GM19351 (cell line): ENCODE measurements around the gene TSPAN3.

Experiments used
- ATAC-seq: cut with Tn5 transposase; IDR thresholded peaks from one replicate; pipeline ENCODE4 v1.9.1; 2021; ENCODE audit warnings: mild to moderate bottlenecking, moderate library complexity; ENCODE audit not compliant: unreplicated experiment

The TSPAN3 gene

DNA sequence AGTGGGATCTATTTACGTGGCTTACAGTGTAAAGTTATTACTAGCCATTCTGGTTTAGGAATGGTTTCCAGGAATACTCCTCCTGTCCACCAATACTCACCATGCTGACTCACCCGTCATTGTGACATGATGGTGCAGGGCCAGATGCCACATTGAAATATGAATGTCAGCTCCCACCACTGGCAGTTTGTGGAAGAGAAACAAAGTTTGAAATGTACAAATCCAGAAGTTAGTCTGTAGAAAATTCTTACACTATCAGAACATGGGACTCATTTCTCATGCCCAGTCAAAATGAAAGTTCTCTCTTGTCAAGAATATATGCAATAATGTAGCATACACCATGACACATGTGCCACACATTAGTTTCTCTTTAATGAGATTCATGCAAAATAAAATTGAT, 14.4 kb upstream of the TSPAN3 start:
- ATAC-seq: no peak

DNA sequence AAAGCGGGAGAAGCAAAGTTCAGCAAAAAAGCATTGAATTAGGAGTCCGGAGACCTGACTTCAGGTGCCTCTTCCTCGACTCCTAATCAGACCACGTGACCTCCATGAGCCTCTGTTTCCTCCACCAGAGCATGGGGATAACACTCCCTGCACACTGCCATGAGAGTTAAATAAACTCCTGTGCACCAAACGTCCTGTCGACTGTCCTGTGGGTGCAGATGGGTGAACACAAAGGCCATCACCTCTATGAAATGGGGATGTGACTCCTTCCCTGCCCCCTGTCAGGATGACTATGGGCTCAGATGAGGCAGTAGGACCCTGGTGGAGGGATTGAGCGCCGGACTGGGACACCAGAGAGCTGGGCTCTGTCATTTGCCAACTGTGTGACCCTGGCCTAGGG, 13.5 kb upstream of the TSPAN3 start:
- ATAC-seq: no peak

DNA sequence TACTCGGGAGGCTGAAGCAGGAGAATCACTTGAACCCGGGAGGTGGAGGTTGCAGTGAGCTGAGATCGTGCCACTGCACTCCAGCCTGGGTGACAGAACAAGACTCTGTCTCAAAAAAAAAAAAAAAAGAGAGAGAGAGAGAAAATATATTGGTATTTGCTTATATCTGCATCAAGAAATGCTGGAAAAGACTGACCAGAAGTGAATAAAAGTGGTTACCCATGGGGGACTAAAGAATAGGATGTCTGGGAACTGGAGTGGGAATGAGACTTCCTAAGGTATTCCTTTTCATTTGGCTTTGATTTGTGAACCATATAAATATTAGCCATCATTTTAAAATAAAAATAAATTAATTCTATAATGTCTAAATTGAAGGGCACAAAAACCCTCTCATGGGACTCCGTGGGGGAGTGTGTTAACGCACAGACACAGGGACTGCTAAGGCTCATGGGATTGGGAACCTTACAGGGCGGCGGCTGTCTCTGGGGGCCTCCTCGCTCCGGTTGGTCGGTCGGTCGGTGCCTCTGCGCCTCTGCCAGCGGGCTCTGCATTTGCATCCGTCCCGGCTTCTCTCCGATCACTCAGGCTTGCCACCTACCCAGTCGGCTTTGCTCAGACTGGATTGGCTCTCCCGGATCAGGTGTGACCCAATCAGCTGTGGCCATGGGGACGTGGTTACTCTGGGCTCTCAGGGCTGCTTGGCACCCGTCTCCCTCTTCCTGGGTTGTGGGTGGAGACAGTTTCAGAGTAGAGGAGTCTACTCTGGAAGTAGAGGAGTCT, 12.7 kb upstream of the TSPAN3 start:
- ATAC-seq: peak; percentile 79

DNA sequence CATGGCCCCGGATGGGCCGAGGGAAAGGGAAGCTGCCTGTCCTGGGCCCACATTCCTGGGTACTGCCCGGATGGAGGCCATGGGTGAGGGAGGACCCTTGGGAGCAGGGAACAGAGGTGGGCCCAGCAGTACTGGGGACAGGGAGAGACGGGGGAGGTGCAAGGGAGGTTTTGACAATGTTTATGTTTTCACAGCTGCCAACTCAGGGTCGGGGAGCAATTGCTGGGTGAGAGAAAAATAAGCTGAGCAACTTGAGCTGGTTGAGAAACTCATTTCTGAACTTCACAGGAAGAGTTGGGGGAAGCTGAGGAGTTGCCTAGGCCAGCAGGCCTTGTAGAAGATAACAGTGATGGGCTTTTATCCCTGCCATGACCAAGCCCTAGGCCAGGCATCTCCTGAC, 11.1 kb upstream of the TSPAN3 start:
- no peak for ATAC-seq

DNA sequence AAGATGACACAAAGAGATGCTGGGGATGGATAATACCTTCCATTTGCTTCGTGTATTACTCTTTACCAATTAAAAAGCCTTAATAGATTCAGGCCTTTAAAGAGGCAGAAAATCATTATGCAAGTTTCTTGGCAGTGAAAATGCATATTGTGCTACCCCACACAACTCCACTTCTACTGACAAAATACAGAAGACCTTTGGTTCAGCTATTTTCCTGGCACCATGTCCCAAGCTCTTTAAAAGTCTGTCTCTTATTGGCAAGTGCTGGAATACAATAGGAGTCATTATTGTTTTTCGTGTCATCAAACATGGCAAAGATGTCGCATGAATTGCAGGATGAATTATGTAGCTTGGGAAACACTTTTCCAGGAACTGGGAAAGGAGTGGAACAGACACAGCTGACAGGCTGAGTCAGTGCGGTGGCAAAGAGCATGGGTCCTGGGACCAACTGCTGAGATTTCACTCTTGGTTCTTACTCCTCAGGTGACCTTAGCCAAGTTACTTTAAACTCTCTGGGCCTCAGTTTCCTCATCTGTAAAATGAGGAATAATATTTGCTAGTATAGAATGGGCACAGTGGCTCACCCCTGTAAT, 5.5 kb upstream of the TSPAN3 start:
- ATAC-seq: no peak

DNA sequence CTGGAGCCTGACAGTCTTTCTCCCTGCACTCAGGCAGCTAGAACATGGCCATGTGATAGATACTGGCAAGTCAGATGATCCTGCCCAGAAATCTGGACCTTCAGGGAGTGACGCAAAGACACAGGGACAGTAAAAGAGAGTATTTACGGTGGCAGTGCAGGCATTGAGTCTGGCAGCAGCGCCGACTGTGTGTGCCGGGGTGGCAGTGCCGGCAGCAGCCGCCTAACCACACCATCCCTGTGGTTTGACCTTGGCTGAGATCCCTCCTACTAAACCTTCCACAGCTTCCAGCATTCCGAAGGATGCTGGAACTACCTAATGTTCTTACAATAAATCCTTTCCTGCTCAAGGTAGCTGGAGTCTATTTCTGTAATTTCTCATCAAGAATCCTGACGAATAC, 4.6 kb upstream of the TSPAN3 start:
- ATAC-seq: no peak

DNA sequence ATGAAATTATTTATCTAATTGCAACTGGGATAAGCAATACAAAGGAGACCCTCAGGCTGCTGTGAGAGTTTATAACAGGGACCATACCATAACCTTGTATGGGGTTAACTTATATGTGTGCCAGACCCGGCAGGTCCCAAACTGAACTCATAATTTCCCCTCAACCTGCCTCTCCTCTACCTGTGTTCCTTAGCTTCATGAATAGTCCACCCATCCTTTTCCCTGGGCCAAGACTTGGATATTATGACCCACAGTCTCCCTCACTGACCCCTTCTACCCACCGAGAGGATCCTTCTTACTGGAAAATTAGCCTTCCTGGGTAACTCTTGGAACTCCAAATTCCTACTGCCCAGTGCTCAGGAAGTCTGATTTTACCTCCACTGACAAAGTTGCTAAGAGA, 3.4 kb upstream of the TSPAN3 start:
- no peak for ATAC-seq

DNA sequence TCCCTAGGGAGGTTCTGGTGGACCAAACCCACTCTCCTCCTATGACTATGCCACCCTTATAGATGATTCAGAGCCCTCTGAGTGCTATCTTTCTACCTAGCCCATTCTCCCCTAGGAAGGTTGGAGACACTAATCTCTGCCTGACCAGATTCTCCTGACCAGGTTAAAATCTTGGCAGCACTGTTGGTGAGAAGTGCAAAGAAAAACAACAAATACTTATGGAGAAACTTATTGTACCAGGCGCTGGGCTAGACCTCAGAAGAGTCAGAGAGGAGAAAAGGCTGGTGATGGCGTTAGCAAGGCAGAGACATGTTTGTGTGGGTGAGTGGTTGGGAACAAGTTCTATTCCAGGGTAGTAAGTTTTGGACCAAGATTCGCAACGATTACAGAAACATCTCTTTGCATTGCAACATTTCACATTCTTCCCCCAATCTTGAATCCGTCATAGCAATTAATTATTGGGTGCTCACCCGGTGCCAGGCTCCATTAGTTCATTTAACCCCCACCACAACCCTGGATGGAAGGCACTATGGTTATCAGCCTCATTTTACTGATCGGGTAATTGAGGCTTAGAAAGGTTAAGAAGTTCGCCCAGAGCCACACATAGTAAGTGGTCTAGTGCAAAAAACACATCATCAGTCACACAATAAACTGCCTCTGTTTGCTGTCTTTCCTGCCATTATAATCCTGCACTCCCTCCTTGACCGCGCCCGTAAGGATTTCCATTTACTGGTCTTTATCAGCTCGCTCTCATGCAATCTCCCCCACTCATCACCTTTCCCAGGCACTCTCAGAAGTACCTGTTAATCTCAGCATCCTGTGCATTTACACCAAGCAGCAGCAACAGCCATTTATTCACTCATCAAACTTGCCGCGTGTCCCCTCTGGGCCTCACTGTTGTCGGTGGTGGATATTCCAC, 655 bp upstream of the TSPAN3 start:
- no peak for ATAC-seq

DNA sequence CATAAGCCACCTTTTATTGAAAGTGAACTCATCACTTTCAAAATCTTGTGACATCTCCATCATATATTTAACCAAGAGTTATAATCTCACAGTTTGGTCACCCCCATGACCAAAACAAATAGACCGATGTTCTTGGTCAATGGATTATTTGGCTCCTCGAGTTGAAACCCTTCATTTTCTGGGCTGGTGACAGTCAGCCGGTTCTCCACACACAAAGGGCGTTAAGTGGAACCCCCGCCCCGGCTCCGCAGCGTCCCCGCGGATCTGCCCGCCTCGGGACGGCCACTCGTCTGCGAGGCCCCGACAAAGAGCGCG, 772 bp downstream of the TSPAN3 start:
- no peak for ATAC-seq

DNA sequence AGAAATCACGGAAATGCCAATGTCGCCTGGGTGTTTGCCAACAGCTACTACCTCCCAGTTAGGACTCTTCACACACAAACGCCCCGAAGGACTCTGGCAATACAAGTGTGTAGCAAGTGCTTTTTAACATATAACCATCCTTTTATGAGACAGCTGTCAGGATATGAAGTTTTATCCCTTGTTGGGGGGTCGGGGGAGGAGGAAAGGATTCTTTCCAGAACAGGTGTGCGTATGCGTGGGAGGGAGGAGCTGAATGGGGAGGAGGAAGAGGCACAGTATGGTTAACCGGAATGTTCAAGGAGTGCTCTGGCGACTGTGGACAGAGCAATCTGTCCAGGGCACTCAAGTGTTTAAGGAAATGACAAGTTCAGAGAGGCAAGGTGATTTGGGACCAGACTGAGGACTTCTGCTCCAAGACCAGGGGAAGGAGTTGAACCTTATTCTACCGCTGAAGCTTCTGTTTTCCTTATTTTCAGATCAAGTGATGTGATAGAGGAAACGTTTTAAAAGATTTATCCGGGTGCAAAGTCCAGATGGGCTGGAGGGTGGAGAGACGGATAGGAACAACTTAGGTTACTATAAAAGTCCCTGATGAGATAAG, 1.3 kb downstream of the TSPAN3 start:
- ATAC-seq: no peak

DNA sequence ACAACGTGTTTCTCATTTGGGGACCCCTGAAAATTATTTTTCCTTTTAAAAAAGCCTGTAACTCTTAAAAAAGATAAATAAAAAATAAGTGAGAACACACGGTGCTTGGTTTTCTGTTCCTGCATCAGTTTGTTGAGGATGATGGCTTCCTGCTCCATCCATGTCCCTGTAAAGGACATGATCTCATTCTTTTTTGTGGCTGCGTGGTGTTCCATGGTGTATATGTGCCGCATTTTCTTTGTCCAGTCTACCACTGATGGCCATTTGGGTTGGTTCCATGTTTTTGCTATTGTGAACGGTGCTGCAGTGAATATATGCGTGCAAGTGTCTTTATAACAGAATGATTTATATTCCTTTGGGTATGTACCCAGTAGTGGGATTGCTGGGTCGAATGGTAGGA, 2.3 kb downstream of the TSPAN3 start:
- ATAC-seq: no peak

DNA sequence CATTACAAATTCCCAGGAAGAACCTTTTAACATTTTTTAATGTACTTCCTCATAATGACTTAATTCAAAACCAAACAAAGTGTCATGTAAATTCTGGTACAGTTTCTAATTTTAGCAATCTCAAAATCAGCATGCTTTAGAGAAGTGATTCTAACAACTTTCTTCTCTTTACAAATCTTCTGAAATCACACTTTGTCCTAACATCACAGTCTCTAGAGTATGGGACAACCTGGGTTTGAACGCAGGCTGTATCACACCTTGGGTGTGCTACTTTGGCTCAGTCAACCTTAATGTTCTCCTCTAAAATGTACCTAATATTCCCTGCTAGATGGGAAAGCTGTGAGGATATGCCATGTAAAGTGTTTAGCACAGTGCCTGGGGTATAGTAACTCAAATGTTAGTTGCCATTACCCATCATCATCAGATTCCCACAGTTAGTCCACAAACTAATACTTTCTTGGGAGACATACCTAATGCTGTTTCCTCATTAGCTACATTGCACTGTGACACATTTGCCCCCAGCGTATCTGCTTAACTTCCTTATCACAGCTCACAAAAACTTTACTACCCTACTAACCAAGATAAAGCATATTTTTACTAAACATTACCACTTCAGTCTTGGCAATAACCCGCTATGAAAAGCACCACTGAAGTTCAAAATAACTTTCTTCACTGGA, 3.1 kb downstream of the TSPAN3 start:
- no peak for ATAC-seq

DNA sequence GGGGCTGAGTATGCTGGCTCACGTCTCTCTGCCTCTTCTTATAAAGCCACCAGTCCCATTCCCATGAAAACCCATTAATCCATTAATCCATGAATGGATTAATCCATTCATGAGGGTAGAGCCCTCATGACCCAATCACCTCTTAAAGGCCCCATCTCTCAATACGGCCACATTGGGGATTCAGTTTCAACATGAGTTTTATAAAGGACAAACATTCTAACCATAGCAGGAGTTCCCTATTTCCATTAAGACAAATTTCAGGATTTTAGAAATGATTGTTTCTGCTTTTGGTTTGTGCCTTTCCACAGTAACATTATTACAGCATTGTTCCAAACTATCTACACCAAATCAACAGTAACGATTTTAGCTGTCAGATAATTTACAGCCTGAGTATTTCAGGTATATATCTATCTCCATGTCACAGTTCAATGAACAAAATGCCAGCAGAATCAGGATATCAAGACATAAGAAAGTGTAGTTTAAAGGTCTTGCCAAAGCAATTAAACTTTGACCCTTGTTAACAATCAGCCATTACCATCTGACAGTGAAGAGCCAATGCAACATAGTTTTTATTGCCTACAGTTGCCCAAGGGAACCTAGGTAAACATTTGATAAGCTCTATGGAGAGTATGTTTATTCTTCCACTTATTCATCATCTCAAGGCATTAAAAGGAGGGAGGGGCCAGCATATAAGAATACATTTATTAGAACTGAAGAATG, 3.8 kb downstream of the TSPAN3 start:
- no peak for ATAC-seq

DNA sequence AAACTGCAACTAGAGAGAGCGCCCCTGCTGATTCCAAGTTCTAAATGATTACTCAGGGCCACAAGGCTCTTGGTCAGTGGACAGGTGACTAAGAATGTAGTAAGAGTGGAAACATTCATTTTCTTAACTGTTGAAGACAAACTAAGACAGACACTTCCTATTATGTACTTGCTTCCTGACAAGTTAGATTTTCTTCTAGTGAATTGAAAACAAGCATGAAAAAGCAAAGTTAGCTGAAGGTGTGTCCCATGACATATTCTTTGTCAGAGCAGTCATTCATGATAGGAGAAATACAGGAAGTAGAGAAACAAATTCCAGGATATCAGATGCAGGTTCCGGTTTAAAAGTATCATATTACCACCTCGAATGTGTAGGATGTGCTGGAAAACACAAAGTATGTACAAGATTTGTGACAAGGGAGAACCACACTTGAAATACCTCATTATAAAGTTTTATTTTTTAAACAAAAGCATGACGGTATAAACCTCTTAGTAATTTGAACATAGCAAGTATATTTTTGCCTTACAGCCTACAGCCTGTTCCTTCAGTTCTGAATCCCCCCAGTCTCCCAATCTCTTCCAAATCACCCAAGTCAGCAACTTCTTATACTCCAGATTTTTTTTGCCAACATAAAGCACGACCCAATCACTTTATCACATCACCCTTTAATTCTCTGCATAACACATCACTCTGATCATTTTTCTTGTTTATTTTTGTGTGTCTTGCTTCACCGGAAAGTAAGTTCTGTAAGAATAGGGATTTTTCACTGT, 6.2 kb downstream of the TSPAN3 start:
- ATAC-seq: no peak

DNA sequence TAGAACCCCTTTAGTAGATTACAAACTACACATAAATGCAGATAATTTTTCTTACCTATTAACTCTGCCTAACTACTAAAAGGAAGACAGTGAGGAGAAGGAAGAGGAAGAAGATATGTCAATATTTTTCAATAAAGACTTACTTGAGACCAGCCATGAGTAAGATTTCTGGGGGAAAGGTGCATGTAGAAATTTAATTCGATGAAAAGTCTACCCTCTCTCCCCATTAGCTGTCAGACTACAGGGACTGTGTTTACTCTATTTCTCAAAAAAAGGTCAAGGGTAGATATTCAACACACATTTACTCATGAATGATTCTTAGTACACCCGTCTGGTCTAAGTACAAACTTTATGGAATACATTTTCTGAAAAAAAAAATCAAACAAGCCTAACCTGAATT, 6.8 kb downstream of the TSPAN3 start:
- ATAC-seq: no peak

DNA sequence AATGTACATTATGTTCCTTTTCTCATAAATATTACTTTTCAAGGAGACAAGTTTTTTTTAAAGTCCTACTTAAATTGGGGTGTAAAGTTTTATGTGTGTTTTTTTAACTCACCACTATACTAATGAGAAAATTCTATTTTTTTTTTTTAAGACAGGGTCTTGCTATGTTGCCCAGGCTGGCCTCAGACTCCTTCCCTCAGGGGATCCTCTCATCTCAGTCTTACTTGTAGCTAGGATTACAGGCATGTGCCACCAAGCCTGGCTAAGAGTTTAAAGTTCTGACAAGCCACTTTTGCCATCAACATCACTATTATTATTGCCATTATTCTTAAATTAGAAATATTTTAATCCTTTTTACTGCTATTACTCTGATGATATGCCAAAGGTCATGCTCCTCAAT, 7.7 kb downstream of the TSPAN3 start:
- ATAC-seq: no peak

DNA sequence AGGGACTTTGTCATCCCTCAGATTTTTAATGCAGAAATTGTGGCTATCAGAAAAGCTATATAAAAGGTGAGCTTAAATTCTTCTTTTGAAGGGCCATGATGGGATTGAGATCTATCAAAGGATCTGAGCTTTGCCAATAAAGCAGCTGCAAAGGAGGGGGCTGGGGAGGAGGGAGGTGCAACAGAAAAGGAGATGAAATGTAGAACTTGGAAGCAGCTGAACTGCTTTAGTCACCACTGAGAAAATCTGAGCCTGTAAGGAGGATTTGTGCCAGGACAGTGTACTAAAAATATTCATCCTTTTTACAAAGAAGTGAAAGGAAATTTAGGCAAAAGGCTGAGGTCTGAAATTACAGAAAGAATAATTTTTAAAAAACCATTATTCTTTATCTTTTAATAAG, 10.4 kb downstream of the TSPAN3 start:
- ATAC-seq: no peak

DNA sequence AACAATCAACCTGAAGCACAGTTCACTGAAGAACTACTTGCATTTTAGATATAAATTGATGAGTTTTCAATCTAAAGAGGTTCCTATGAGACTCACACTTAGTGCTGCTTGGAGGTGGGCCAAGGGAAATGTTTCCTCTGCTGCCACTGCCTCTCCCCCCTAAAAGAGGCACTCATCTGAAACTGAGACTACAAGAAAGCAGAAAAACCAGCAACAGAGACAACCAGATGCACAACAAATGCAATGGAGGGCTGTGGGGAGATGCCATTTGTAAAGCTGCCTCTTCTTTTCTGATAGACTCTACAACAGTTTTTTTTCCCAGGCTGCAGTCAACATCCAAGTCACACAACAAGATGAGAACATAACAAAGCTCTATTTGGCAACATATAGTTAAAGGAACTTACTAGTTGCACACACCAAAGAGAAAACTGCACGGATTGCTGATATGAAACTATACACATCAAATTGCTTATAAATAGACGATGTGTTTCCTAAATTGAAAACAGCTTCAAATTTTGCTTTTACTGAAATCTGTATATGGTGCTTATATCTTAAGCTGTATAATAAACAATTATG, 11.0 kb downstream of the TSPAN3 start:
- ATAC-seq: peak; percentile 58

DNA sequence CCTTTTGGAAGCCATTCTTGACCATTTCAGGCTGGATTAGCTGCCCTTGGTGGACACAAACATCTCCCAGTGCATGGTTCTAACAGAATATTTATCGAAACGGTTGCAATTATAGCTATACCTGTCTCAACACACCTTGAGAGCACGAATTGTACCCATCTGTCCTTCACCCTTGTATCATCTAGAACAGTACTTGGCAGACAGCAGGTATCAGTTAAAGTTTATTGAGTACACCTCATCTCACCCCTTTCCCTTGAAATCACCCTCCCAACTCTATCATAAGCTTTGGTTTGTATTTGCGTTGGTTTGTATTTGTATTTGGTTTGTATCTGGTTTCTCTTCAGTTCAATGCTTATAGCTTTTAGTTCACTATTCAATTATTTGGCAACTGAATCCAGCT, 12.4 kb downstream of the TSPAN3 start:
- ATAC-seq: no peak
